Endothelial cell of hepatic sinusoid (primary cell): Measurements from ENCODE around the gene DERL2.

Source experiments
- in situ Hi-C: cut with HindIII; loops from 2 replicates; pipeline ENCODE4 v1.10.0; 2017; ENCODE audit warnings: low sequenced_read_pairs

DERL2 gene

DNA sequence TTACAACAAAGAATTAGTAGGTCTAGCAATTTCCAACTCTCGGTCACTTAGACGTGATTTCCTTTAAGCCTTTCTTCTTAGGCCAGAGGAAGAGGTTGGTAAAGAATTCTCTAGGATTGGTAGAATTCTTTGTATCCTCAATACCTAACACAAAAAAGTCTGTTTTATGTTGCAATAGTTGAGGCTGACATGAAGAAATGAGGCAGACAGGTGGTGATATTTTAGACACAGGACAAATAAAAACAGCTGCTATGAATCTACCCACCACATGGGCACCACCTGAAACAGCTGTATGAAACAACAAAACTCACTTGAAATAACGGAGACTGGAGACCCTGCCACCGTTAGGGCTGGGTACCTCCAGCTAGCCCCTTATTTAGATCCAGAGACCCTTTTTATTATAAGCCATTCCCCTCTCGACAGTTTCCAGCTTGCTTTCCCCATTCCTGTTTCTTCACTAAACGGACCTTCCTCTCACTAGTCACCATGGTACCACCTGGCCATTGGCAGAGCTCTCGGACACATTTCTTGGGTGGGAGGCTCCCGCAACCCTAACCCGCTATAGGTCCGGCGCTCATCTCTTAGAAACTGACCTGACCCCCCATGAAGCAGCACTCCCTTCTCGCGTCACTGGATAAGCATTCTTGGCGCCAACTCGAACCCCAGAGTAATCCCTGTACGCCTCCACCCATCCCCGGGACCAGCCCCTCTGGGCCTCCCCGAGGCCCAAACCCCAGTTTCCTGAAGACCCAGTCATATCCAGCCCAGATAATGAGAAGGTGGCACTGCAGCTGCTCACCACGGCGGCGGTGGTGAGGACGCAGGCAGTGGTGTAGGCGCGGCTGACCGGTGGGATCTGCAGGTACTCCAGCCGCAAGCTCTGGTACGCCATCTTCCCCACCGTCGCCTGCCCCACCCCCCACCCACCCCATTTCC lies at the start of gene DERL2:
Gene DERL2, minus strand, starts transcription at position 909 of the 936 bp plus-strand sequence. Its CDS starts 17 bp downstream, at position 892.
- in situ Hi-C loops, result no loop called here

GRCh38 chr17:5535436-5535835 lies 49.5 kb upstream of the DERL2 start:
- in situ Hi-C loops, result no loop called here

GRCh38 chr17:5533486-5534315 lies 47.7 kb upstream of the DERL2 start:
- in situ Hi-C loops, result no loop called here

GRCh38 chr17:5532581-5532980 lies 46.6 kb upstream of the DERL2 start:
- in situ Hi-C loops, result no loop called here

DNA sequence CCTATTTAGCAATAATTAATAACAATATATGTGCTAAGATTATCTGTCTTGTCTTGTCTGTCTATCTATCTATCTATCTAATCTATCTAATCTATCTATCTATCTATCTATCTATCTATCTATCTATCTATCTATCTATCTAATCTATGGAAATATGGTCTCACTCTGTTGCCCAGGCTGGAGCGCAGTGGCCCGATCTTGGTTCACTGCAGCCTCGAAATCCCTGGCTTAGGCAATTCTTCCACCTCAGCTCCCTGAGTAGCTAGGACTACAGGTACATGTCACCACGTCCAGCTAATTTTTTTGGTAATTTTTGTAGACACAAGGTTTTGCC lies 45.1 kb upstream of the DERL2 start:
- in situ Hi-C loops, result no loop called here

GRCh38 chr17:5530265-5531084 lies 44.5 kb upstream of the DERL2 start:
- in situ Hi-C loops, result no loop called here

DNA sequence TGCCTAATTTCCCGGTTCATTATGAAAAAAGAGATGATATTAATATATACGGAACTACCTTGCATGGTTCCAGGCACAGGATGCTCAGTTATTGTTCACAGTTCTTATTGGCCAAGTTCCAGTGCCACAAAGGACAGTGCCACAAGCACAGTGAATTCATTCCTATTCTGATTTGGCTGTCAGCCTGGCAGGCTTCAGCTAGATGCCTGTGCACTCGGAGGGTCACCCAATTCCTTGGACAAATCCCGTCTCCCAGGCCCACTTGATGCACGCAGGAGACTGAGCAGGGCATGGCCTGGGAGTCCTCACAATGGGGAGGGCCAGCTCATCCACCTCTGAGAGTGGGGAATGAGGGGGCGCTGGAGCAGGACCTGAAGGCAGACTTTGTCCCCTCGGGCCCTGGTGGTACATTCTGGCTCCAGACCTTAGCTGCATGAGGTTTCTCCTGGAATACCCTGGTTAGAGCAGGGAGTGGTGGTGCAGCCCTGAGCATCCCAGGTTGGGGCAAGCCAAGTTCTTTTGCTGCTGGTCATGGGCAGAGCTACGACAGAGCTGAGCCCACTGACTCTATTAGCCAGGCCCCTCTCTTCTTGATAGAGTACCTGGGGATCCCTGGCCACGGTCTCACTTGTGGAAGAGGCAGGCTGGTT lies 41.7 kb upstream of the DERL2 start:
- in situ Hi-C loops, result loop anchor here (5.0 kb wide), 1 partner anchor 55 kb away; no protein-coding TSS in a partner anchor

GRCh38 chr17:5526821-5527598 lies 41.0 kb upstream of the DERL2 start:
- in situ Hi-C loops, result loop anchor here (5.0 kb wide), 1 partner anchor 55 kb away; no protein-coding TSS in a partner anchor

DNA sequence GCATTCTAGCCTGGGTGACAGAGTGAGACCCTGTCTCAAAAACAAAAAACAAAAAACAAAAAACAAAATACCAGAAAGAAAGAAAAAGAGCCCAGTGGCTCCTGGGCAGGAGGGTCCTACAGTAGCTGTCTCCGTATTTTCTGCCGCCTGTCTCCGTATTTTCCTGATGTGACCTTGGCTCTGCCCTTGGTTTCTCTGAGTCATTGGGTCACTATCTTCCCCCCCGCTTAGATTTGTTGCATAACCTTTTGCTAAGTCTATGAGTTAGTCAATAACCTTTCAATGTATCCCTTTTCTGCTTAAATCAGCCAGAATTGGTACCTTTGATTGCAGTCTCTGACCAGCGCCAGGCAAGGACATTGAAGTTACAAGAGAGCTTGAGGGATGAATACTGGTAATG lies 37.3 kb upstream of the DERL2 start:
- in situ Hi-C loops, result no loop called here

DNA sequence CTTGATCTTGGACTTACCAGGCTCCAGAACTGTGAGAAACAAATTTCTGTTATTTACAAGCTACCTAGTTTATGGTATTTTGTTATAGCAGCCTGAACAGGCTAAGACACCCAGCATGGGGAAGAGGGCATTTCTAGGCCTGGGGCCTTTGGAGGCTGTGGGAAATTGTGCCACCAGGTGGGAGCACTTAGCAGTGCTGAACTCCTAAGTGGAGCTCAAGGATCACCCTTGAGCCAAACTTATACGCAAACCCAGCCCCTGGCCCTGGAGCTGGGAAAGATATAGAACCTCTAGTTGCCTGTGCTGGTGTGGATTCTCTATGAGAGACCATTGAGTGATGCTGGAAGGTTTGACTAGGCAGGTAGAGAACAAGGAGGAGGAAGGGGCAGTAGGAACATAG lies 36.5 kb upstream of the DERL2 start:
- in situ Hi-C loops, result no loop called here

DNA sequence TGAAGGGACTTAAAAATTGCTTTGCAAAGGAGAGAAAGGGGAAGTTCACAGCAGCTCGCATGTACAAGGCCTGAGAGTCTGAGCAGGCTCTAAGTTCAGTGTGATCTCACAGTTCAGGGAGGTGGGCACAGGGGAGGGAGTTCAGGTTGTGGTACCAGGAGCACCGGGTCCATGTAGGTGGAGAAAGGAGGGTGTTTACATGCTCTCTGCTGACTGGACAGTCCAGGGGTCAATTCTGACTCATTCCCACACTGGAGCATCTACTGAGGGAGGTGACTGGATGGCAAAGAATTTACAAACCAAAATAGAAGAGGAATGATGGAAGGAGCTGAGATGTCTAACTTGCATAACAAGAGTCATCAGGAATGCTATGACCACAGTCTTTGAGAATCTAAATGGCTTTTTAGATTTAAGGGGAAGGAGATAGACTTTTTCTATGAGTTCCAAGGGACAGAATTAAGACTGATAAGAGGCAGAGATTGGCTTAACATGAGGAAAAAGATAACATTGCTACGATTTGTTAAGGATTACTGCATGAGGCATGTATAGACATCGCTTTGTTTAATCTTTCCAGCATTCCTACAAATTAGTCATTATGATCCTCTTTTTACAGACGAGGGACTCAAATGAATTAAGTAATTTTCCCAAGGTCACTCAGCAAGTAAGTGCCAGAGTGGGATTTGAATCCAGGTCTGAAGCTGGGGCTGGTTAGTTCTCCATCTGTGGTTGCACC lies 30.2 kb upstream of the DERL2 start:
- in situ Hi-C loops, result no loop called here

DNA sequence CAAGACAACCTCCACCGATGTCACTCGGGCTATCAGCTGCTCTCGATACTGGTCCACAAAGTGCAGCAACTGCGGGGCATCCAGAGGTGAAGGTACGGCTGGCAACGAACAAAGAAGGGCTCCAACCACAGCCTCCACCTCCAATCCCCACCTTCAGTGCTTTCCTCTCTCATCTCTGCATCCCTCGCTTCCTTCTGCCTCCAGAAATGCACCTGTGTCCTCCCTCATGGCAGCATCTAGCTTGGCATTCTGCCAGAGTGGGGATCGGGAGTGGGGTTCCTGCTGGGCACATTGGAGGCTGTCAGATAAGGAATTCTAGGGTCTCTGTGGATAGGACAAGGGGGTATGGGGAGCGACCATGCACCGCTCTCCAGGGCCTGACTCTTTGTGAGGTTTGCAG lies 29.0 kb upstream of the DERL2 start:
- in situ Hi-C loops, result no loop called here

DNA sequence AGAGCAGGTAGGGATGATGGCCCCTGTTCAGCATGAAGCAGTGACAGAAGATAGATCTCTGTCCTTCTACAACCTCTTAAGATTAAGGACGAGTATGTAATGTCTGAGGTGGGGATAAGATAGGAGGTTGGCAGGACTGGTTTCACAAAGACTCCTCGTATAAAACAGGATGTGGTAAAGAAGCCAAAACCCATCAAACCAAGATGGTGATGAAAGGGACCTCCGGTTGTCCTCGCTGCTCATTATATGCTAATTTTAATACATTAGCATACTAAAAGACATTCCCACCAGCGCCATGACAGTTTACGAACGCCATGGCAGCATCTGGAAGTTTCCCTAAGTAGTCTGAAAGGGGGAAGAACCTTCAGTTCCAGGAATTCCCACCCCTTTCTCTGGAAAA lies 27.6 kb upstream of the DERL2 start:
- in situ Hi-C loops, result no loop called here

DNA sequence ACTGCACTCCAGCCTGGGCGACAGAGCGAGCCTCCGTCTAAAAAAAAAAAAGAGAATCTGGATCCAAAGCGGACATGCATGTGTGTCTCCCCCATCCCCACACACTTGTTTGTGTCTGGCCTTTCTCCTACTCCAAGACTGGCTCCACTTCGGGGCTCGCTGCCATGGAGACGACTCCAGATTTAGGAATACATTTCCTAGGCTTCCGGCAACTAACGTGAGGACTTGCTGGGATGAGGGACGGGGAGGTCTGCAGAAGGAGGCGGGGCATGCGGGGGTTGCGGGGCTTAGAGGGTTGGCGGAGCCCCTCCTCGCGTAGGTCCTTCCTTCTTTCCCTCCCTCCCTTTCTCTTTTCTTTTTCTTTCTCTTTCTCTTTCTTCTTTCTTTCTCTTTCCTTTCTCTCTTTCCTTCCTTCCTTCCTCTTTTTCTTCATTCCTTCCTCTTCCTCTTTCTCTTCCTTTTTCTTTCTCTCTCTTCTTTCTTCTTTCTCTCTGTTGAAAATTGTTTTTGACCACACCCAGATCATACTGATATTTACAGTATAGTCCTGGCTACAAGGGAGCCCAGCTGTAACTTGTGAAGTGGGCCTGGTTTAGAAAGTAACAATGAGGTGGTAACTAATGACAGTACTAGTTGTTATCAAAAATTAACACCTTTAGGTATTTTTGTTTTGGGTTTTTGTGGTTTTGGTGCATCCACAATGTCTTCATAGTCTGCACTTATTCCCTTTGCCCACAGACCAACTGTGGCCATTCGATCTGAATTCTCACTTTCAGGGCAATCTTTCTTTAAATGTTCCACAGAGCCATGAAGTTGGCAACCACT lies 25.6 kb upstream of the DERL2 start:
- in situ Hi-C loops, result no loop called here

DNA sequence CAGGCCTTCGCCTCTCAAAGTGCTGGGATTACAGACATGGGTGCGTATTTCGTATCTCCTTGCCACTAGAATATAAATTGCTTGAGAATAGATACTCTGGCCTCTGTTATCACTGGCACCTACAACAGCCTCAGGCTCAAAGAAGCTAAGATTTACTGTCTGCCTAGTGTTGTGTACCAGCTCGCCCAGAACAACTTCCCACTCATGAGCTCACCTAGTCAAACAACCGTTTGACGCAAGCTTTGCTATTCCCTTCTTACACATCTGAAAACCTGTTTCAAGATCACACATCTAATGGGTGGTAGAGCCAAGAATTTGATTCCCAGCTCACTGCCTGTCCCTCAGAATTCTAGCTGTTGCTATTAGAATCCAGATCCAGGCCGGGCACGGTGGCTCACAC lies 24.8 kb upstream of the DERL2 start:
- in situ Hi-C loops, result no loop called here

DNA sequence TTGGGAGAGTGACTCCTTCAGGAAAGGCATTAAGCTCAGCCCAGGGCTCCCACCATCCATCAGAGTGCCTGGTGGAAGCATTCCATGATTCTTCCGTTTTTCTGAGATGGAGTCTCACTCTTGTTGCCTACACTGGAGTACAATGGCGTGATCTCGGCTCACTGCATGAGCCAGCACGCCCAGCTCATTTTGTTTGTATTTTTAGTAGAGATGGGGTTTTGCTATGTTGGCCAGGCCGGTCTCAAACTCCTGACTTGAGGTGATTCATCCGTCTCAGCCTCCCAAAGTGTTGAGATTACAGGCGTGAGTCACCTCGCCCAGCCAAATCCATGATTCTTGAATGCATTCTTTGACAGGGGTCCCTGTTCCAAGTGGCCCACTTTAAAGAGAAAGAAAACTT lies 23.5 kb upstream of the DERL2 start:
- in situ Hi-C loops, result no loop called here

GRCh38 chr17:5508810-5509209 lies 22.8 kb upstream of the DERL2 start:
- in situ Hi-C loops, result no loop called here

- in situ Hi-C loops, result no loop called here
Measured at GRCh38 chr17:5506307-5506706, 20.3 kb upstream of the DERL2 start.
